GM21515 (cell line): ENCODE data around the gene ICAM4.

Source experiments
- ATAC-seq: cut with Tn5 transposase; IDR thresholded peaks from one replicate; pipeline ENCODE4 v1.9.1; 2021; ENCODE audit not compliant: unreplicated experiment

The ICAM4 gene

DNA sequence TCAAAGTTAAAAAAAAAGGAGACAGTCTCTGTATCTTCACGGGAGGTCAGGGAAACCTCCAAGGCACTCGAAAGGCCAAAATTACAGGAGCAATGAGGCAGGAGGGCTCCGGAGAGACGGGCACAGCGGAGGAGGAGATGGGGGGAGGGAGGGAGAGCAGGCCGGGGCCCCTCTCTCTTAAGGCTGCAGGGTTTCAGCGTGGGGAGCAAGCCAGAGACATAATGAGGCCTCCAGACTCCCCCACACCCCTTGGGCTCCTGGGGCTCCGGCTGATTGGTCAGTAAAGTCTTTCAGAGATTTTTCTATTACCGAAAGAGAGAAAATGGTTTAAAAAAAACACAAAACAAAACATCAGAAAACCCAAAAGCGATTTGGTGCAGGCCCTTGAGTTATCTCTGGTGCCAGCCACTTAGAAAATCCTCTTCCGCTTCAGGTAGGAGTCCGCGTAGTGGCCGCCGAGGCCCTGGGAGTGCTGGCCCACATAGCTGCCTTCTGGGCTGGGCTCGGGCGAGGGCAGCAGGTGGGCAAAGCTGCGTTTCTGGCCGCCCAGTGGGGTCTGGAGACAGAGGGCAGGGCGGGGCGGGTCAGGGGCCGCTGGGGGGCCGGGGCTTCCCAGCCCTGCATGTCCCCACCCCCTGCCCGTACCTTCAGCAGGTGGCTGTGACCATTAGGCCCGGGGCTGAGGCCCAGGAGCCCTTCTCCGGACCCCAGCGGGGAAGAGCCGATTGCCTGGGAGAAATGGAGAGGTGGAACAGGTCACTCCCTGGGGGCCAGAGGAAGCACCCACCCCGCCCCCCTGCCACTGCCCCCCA lies 30.5 kb downstream of the ICAM4 start:
- no peak for ATAC-seq

DNA sequence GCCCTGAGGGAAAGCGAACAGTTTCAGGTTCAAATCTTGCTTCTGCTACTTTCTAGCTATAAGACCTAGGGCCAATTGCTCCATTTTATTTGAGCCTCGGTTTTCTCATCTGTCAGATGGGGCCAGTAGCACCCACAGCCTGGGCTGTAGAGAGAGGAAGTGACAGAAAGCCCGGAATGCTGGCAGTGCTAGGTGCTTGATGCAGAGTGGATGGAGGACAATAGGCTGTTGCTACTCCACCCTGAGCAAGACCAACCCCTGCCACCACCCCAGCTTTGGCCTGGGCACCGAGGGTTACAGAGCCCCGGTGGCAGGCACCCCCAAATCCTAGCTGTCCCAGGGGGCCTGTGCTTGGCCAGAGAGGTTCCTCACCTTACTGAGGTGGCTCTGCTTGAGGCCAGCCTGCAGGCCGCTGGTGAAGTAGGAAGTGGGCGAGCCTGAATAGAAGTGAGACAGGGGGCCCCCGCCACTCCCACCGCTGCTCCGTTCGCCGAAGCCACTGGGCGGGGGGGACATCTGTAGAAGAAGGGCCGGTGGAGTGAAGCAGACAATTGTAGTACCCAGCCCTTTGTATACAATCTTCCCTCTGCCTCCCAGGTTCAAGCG lies 31.2 kb downstream of the ICAM4 start:
- ATAC-seq: no peak

DNA sequence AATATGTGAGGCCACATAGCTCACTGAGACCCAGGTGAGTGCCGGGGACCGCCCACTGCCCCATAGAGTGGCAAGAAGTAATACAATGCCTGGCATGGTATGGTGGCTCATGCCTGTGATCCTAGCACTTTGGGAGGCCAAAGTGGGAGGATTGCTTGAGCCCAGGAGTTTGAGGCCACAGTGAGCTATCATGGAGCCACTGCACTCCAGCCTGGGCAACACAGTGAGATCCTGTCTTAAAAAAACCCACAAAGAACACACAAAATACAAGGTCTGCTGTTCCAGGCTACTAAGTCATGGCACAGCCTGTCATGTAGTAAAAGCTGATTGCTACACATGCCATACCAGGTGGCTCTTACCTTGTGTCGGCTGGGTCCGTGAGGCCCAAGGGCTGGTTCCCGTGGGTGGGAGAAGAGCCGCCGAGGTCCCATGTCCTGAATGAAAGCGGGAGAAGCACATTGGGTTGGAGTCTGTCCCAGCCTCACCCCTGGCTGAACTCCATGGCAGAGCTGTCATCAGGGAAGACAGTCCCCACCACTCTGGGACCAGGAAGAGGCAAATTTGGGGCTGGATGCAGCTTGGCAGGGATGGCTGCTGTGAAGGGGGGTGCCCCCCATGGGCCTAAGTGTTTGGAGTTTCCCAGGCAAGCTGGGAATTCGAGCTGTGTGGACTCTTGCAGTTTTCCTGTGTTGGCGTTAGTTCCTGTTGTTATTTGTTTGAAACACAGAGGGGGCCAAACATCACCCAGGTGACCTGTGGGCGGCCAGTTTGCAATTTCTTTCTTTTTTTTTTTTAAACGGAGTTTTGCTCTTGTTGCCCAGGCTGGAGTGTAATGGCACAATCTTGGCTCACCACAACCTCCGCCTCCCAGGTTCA lies 32.3 kb downstream of the ICAM4 start:
- no peak for ATAC-seq

DNA sequence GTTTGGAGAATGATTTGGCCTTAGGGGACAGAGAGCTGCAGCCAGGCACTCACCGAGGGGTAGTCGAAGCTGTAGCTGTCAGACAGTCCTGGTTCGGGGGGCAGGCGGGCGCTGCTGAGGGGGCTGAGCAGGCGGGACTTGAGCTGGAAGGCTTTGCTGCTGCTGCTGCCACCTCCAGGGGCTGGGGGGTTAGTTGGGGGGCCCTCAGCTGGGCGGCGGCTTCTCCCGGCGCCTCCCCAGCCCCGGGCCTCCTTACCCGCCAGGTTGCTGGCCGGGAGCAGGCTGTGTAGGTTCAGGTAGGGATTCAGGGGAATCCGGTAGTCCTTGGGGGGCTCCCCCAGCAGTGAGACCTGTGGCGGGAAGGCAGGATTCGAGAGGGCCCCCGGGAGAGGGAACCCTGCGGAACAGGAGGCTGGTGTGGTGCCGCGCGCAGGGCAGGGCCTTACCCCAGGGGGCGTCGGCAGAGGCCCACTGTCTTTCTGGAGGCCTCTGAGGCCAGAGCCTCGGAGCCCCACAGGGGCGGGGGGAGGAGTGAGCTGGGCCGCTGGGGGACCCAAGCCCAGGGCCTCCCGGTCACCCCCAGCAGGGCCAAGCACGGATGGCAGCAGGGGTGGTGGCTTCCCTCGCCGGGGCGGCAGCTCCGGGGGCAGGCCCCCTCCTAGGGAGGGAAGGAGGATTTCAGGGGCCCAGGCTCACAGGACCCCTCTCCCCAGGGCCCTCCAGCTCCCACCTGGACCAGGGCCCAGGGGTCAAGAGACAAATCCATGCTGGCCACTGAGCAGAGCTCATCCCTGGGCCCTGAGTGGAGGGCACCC lies 34.1 kb downstream of the ICAM4 start:
- ATAC-seq: no peak

GRCh38 chr19:10321417-10321797 lies 34.7 kb downstream of the ICAM4 start:
- ATAC-seq: no peak

- ATAC-seq: no peak
These were observed 35.4 kb downstream of the ICAM4 start for GRCh38 chr19:10321874-10322835.

GRCh38 chr19:10325732-10326131 lies 39.0 kb downstream of the ICAM4 start:
- ATAC-seq: no peak

- no peak for ATAC-seq
These were observed 41.0 kb downstream of the ICAM4 start for GRCh38 chr19:10327793-10328192.

- no peak for ATAC-seq
These were observed 42.0 kb downstream of the ICAM4 start for GRCh38 chr19:10328558-10329429.

DNA sequence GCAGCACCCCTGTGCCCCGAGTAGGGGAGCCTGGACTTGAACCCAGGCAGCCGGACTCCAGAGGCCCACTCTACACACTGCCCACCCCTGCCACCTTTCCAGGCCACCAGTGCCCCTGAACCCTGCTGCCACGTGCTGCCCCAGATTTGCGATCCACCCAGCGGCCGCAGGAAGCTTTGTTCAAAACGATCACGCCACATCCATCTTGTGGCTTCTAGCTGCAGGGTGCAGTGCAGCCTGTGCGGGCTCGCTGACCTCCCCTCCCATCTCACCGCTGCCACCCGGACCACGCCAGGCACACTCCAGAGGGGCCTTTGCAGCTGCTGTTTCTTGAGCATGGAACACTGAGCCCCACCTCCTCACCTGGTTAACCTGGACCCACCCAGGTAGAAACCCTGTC lies 42.8 kb downstream of the ICAM4 start:
- no peak for ATAC-seq

- ATAC-seq: no peak
These were observed 45.6 kb downstream of the ICAM4 start for GRCh38 chr19:10332158-10332964.

GRCh38 chr19:10332965-10333757 lies 46.4 kb downstream of the ICAM4 start, which contains the start of gene RAVER1:
Gene RAVER1, minus strand, starts transcription at chr19:10333529. Its CDS starts 22 bp downstream, at chr19:10333507.
- peak; percentile 79 for ATAC-seq

DNA sequence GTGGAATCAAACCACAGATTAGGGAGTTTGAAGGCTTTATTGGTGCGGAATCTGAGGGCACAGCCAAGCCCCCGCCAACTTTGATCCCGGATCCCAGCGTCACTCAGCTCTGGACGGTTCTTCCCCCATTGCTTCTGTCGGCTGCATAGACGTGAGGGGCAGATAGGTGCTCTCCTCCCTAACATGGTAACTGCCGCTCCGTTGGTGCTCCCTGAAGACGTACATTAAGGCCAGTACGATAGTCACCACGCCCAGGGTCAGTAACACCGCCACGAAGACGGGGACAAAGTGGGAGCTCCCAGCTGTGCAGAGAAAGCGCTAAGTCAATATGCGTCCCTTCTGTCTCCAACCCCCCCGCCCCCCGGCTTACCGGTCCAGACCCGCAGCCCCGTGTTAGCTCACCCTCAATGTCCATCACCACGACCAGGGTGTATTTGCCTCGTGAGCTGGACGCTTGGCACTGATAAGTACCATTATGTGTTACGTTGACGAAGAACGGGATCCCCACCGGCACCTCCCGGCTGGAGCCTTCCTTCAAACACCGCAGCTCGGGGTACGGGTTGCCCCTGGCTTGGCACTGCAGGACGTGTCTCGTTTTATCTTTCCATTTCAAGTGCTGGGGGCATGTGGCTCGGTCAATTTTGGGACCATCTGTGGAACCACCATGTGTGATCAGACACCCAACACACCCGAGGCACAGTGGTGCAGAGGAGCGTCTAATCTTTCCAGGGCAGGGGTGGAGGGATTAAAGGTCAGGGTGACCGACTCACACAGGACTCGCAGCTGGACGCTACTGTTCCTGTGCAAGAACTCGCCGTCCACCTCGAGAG lies 47.2 kb downstream of the ICAM4 start:
- ATAC-seq: no peak

DNA sequence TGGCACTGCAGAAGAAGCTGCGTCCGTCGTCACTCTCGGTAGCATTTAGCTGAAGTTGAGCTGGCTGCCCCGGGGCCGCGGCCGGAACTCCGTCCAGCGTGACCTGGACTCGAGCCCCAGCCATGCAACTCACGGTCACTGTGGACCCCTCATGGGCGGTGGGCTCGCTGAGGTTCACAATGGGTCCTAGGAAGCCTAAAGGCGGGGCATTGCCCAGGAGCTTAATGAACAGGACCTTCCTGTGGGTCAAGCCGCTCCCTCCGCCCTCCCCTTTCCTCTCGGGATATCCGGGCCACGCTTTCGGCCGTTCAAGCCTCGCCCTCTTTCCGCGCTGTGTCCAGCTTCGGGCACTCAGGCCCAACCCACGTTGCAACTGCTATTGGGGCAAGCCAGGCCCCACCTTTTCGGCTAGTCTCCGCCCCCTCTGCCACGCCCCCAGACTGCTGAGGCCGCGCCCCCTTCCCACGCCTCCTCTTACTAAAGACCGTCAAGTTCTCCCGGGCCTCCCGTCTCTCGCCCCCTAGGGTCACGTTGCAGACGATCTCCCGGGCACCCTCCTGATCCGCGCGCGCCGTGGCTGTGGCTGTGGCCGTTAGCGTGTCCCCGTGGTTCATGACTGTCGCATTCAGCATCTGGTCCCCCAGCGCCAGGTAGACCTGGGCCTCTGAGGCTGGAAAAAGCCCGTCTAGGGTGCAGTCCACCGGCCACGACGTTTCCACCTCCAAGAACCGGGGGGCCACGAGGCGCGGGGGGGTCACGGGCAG lies 48.0 kb downstream of the ICAM4 start:
- ATAC-seq: no peak

DNA sequence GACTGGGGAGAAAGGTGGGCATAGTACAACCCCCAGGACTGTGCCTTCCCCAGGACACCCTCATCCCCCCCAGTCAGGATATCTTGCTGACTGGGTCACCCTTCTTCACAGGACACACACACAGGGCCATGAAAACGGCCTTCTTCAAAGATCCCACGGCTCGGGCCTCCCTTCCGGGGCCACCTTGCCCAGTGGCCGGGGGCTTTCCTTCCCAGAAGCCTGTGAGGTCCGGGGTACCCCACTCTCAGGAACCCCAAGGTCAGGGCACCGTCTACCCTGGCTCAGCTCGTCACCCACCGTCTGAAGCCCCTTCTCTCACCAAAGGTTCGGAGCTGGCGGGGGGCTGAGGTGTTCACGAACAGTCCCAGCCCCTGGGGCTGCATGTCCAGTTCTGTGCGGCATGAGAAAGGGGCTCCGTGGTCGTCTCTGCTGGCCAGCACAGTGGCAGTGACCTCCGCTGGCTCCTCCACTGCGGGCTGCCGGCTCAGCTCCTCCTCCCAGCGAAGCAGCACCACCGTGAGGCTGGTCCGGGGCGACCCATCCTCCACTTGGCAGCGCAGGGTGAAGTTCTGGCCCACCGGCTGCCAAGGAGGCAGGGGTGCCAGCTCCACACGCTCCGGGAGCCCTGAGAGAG lies 48.7 kb downstream of the ICAM4 start:
- no peak for ATAC-seq
